ENCODE data around the gene PLEKHA6.
A peak's percentile ranks its signal among the peaks of the same experiment; 100 is the strongest.

The PLEKHA6 gene

GRCh38 chr1:204223129-204223860 lies 136.4 kb downstream of the PLEKHA6 start:
- Histone ChIP-seq H3K36me3 (ENCODE audit: insufficient read depth, low read length) (no peaks in the 10 kb centered on the region), H3K9me3 (ENCODE audit: control insufficient read depth, insufficient read depth, low read length) (no peaks in the 10 kb centered on the region), H3K9ac (ENCODE audit: low read depth, low read length) (no peak overlapping the region), H3K4me1 (ENCODE audit: insufficient read depth, low read length) (0 out of 2 replicates have a peak, but pooled peaks cover 3% of the 10 kb centered on the region)

- Histone ChIP-seq H3K9ac (ENCODE audit: low read depth, low read length) (no peak overlapping the region), H3K9me3 (ENCODE audit: control insufficient read depth, insufficient read depth, low read length) (no peaks in the 10 kb centered on the region), H3K4me1 (ENCODE audit: insufficient read depth, low read length) (0 out of 2 replicates have a peak, but pooled peaks cover 3% of the 10 kb centered on the region), H3K36me3 (ENCODE audit: insufficient read depth, low read length) (no peaks in the 10 kb centered on the region)
Observed at GRCh38 chr1:204222764-204223055, 137.0 kb downstream of the PLEKHA6 start.

GRCh38 chr1:204222006-204222763 lies 137.5 kb downstream of the PLEKHA6 start:
- H3K36me3 ChIP-seq (ENCODE audit: insufficient read depth, low read length), result no peaks in the 10 kb centered on the region
- 0 out of 2 replicates have a peak, but pooled peaks cover 3% of the 10 kb centered on the region for H3K4me1 ChIP-seq (ENCODE audit: insufficient read depth, low read length)

GRCh38 chr1:204221271-204221670 lies 138.5 kb downstream of the PLEKHA6 start:
- Histone ChIP-seq H3K4me1 (ENCODE audit: insufficient read depth, low read length) (0 out of 2 replicates have a peak, but pooled peaks cover 3% of the 10 kb centered on the region), H3K36me3 (ENCODE audit: insufficient read depth, low read length) (no peaks in the 10 kb centered on the region), H3K9ac (ENCODE audit: low read depth, low read length) (no peak overlapping the region), H3K9me3 (ENCODE audit: control insufficient read depth, insufficient read depth, low read length) (no peaks in the 10 kb centered on the region)

More at GRCh38 chr1:204222006-204222763, 137.5 kb downstream of the PLEKHA6 start:
- no peak overlapping the region for H3K9ac ChIP-seq (ENCODE audit: low read depth, low read length)
- H3K9me3 ChIP-seq (ENCODE audit: control insufficient read depth, insufficient read depth, low read length), result no peaks in the 10 kb centered on the region

GRCh38 chr1:204219971-204220616 lies 139.6 kb downstream of the PLEKHA6 start:
- Histone ChIP-seq H3K4me1 (ENCODE audit: insufficient read depth, low read length) (0 out of 2 replicates have a peak, but pooled peaks cover 3% of the 10 kb centered on the region), H3K9ac (ENCODE audit: low read depth, low read length) (no peak overlapping the region), H3K9me3 (ENCODE audit: control insufficient read depth, insufficient read depth, low read length) (no peaks in the 10 kb centered on the region), H3K36me3 (ENCODE audit: insufficient read depth, low read length) (no peaks in the 10 kb centered on the region)

- H3K4me1 ChIP-seq (ENCODE audit: insufficient read depth, low read length), result no peaks in the 10 kb centered on the region
- H3K9me3 ChIP-seq (ENCODE audit: control insufficient read depth, insufficient read depth, low read length), result no peaks in the 10 kb centered on the region
- no peaks in the 10 kb centered on the region for H3K36me3 ChIP-seq (ENCODE audit: insufficient read depth, low read length)
- no peak overlapping the region for H3K9ac ChIP-seq (ENCODE audit: low read depth, low read length)
Observed at GRCh38 chr1:204218552-204218951, 141.2 kb downstream of the PLEKHA6 start.

- Histone ChIP-seq H3K9ac (ENCODE audit: low read depth, low read length) (no peak overlapping the region), H3K4me1 (ENCODE audit: insufficient read depth, low read length) (no peaks in the 10 kb centered on the region), H3K9me3 (ENCODE audit: control insufficient read depth, insufficient read depth, low read length) (no peaks in the 10 kb centered on the region), H3K36me3 (ENCODE audit: insufficient read depth, low read length) (no peaks in the 10 kb centered on the region)
Observed at GRCh38 chr1:204217648-204218000, 142.1 kb downstream of the PLEKHA6 start.

- no peaks in the 10 kb centered on the region for H3K9me3 ChIP-seq (ENCODE audit: control insufficient read depth, insufficient read depth, low read length)
- no peaks in the 10 kb centered on the region for H3K4me1 ChIP-seq (ENCODE audit: insufficient read depth, low read length)
- no peak overlapping the region for H3K9ac ChIP-seq (ENCODE audit: low read depth, low read length)
- no peaks in the 10 kb centered on the region for H3K36me3 ChIP-seq (ENCODE audit: insufficient read depth, low read length)
Observed at GRCh38 chr1:204216880-204217647, 142.7 kb downstream of the PLEKHA6 start.

GRCh38 chr1:204216236-204216635 lies 143.5 kb downstream of the PLEKHA6 start:
- Histone ChIP-seq H3K9ac (ENCODE audit: low read depth, low read length) (no peak overlapping the region), H3K9me3 (ENCODE audit: control insufficient read depth, insufficient read depth, low read length) (no peaks in the 10 kb centered on the region), H3K36me3 (ENCODE audit: insufficient read depth, low read length) (no peaks in the 10 kb centered on the region), H3K4me1 (ENCODE audit: insufficient read depth, low read length) (no peaks in the 10 kb centered on the region)

GRCh38 chr1:204213668-204214662 lies 145.8 kb downstream of the PLEKHA6 start, which contains the start of gene GOLT1A:
GOLT1A (minus strand) TSS chr1:204213988; CDS start chr1:204213906, 82 bp downstream.
- Histone ChIP-seq H3K9ac (ENCODE audit: low read depth, low read length) (peak within 1 kb of the TSS; percentile 51), H3K4me1 (ENCODE audit: insufficient read depth, low read length) (no peaks in the 10 kb centered on the region), H3K9me3 (ENCODE audit: control insufficient read depth, insufficient read depth, low read length) (no peaks in the 10 kb centered on the region), H3K36me3 (ENCODE audit: insufficient read depth, low read length) (no peaks in the 10 kb centered on the region)

- no peak overlapping the region for H3K9ac ChIP-seq (ENCODE audit: low read depth, low read length)
- H3K36me3 ChIP-seq (ENCODE audit: insufficient read depth, low read length), result no peaks in the 10 kb centered on the region
Observed at GRCh38 chr1:204212715-204213114, 147.0 kb downstream of the PLEKHA6 start.

GRCh38 chr1:204211046-204211445 lies 148.7 kb downstream of the PLEKHA6 start:
- Histone ChIP-seq H3K9me3 (ENCODE audit: control insufficient read depth, insufficient read depth, low read length) (no peaks in the 10 kb centered on the region), H3K4me1 (ENCODE audit: insufficient read depth, low read length) (no peaks in the 10 kb centered on the region), H3K9ac (ENCODE audit: low read depth, low read length) (no peak overlapping the region), H3K36me3 (ENCODE audit: insufficient read depth, low read length) (no peaks in the 10 kb centered on the region)

More at GRCh38 chr1:204212715-204213114, 147.0 kb downstream of the PLEKHA6 start:
- H3K4me1 ChIP-seq (ENCODE audit: insufficient read depth, low read length), result no peaks in the 10 kb centered on the region
- no peaks in the 10 kb centered on the region for H3K9me3 ChIP-seq (ENCODE audit: control insufficient read depth, insufficient read depth, low read length)

- Histone ChIP-seq H3K4me1 (ENCODE audit: insufficient read depth, low read length) (peaks cover 4% of the 10 kb centered on the region; the same call in 1 of the 2 replicates), H3K36me3 (ENCODE audit: insufficient read depth, low read length) (no peaks in the 10 kb centered on the region), H3K9me3 (ENCODE audit: control insufficient read depth, insufficient read depth, low read length) (no peaks in the 10 kb centered on the region), H3K9ac (ENCODE audit: low read depth, low read length) (no peak overlapping the region)
Observed at GRCh38 chr1:204207136-204207616, 152.6 kb downstream of the PLEKHA6 start.

Measured in ES-I3 (cell line).